HCT116 (cell line): ENCODE results near the gene GUCA2A. TPM values are rescaled to one million over a fixed set of nuclear protein-coding genes. Genes with fewer than 3 reads are reported as not detected.
A peak's percentile ranks its signal among the peaks of the same experiment; 100 is the strongest.

Source experiments
- ATAC-seq: fragments of 200-7000 bp; cut with Tn5 transposase; 2 replicates; pipeline ENCODE4 v1.9.1; 2020; ENCODE audit warnings: mild to moderate bottlenecking, moderate library complexity
- BruUV-seq: library from RNA; stranded (reverse); fragments of 400-500 nt; replicated peaks from 2 replicates; lab custom pipeline; 2021; lab: Mats Ljungman, UMichigan
- CTCF ChIA-PET: fragments of 300-600 bp; sonication (Branson Sonifier 250); formaldehyde crosslinking; loops from one replicate; lab custom pipeline; 2021; ENCODE audit warnings: antibody characterized with exemption; lab: Charles Lee
- POLR2A ChIA-PET: fragments of 300-600, 350-600 bp; sonication (Branson Sonifier 250); formaldehyde crosslinking; loops from one replicate; lab custom pipeline; 2021; ENCODE audit warnings: antibody characterized with exemption; lab: Charles Lee
- RAD21 ChIA-PET, 2 experiments: fragments of 300-600 bp; sonication (Branson Sonifier 250); formaldehyde crosslinking; loops; one replicate each; lab custom pipeline; 2023; ENCODE audit warnings: low total read pairs in 2 of 2; ENCODE audit not compliant: uncharacterized antibody in 2 of 2, unreplicated experiment in 2 of 2, low non-redundant PET in 1 of 2; lab: Charles Lee
- DNase-seq: peaks from one replicate; pipeline ENCODE4 v3.0.0-alpha.2; 2010; ENCODE audit warnings: low read depth, low spot score
- H2AFZ ChIP-seq: fragments of 200-600 bp; shearing (Covaris generic), sonication (generic); 2 replicates; pipeline ENCODE4 v1.6.1; 2017; ENCODE audit warnings: low read depth, mixed run types, mixed read lengths, antibody characterized with exemption, low read length; ENCODE audit not compliant: poor library complexity, severe bottlenecking
- H3K27ac ChIP-seq: 2 replicates; pipeline ENCODE4 v1.5.1; 2012; ENCODE audit warnings: low read depth, low read length
- H3K27me3 ChIP-seq: fragments of 200-600 bp; sonication (generic); 2 replicates; pipeline ENCODE4 v1.6.1; 2016; ENCODE audit warnings: mixed run types, low read length, mixed read lengths; ENCODE audit not compliant: insufficient read depth
- H3K36me3 ChIP-seq, 2 experiments: fragments of 200-500 bp in 1 of 2; fragments of 200-600 bp in 1 of 2; sonication (Bioruptor generic) in 1 of 2; sonication (generic) in 1 of 2; 2 replicates each; pipeline versions ENCODE4 v1.5.1 to v1.6.1; 2014 to 2016; ENCODE audit warnings: low read length in 2 of 2, inconsistent platforms in 1 of 2, mixed read lengths in 1 of 2, mixed run types in 1 of 2; ENCODE audit not compliant: insufficient read depth in 2 of 2, control insufficient read depth in 1 of 2
- H3K4me1 ChIP-seq, 2 experiments: fragments of 200-600 bp in 1 of 2; sonication (generic) in 1 of 2; 2 replicates each; pipeline versions ENCODE4 v1.5.1 to v1.6.1; 2012 to 2017; ENCODE audit warnings: low read length in 2 of 2, inconsistent platforms in 1 of 2, mild to moderate bottlenecking in 1 of 2, mixed read lengths in 1 of 2, mixed run types in 1 of 2, moderate library complexity in 1 of 2; ENCODE audit not compliant: insufficient read depth in 2 of 2, control insufficient read depth in 1 of 2
- H3K4me2 ChIP-seq: fragments of 200-600 bp; sonication (generic); 2 replicates; pipeline ENCODE4 v1.6.1; 2017; ENCODE audit warnings: mixed run types, low read length, mixed read lengths
- H3K4me3 ChIP-seq, 2 experiments: fragments of 200-600 bp in 1 of 2; sonication (generic) in 1 of 2; replicated peaks in 1 of 2; 2 replicates each; pipeline ENCODE4 v1.5.1; 2011 to 2016; ENCODE audit warnings: low read length in 2 of 2, control low read depth in 1 of 2, low read depth in 1 of 2, mild to moderate bottlenecking in 1 of 2, mixed read lengths in 1 of 2, mixed run types in 1 of 2
- H3K79me2 ChIP-seq: fragments of 200-600 bp; sonication (generic); 2 replicates; pipeline ENCODE4 v1.6.1; 2017; ENCODE audit warnings: mild to moderate bottlenecking, mixed run types, low read length, moderate library complexity, mixed read lengths; ENCODE audit not compliant: insufficient read depth
- H3K9ac ChIP-seq: fragments of 200-600 bp; sonication (generic); 2 replicates; pipeline ENCODE4 v1.6.1; 2016; ENCODE audit warnings: low read length, mixed read lengths
- H3K9me2 ChIP-seq: fragments of 200-600 bp; sonication (generic), shearing (Covaris generic); 2 replicates; pipeline ENCODE4 v1.6.1; 2017; ENCODE audit warnings: mixed run types, mild to moderate bottlenecking, moderate library complexity; ENCODE audit not compliant: insufficient read depth
- H3K9me3 ChIP-seq, 2 experiments: fragments of 200-500 bp in 1 of 2; fragments of 200-600 bp in 1 of 2; sonication (Bioruptor generic) in 1 of 2; sonication (generic) in 1 of 2; 2 replicates each; pipeline ENCODE4 v1.6.1; 2014 to 2017; ENCODE audit warnings: low read length in 2 of 2, mixed read lengths in 2 of 2, inconsistent platforms in 1 of 2, low read depth in 1 of 2, mild to moderate bottlenecking in 1 of 2, mixed run types in 1 of 2, moderate library complexity in 1 of 2; ENCODE audit not compliant: control insufficient read depth in 1 of 2, insufficient read depth in 1 of 2
- H4K20me1 ChIP-seq: fragments of 200-600 bp; sonication (generic), shearing (Covaris generic); 2 replicates; pipeline ENCODE4 v1.6.1; 2017; ENCODE audit warnings: mixed run types, mild to moderate bottlenecking, moderate library complexity; ENCODE audit not compliant: insufficient read depth
- CEBPB ChIP-seq: IDR thresholded peaks from 2 replicates; pipeline ENCODE4 v1.6.1; 2012; ENCODE audit warnings: low read depth
- EZH2 ChIP-seq: fragments of 200-600 bp; sonication (generic); IDR thresholded peaks from 2 replicates; pipeline ENCODE4 v1.6.1; 2017; ENCODE audit warnings: antibody characterized with exemption, mixed run types
- EZH2phosphoT487 ChIP-seq: fragments of 200-600 bp; IDR thresholded peaks from 2 replicates; pipeline ENCODE4 v1.6.1; 2018; ENCODE audit warnings: antibody characterized with exemption, borderline replicate concordance
- RAD21 ChIP-seq: IDR thresholded peaks from 2 replicates; pipeline ENCODE4 v1.6.1; 2012; ENCODE audit warnings: low read depth, mild to moderate bottlenecking
- SRF ChIP-seq: IDR thresholded peaks from 2 replicates; pipeline ENCODE4 v1.6.1; 2012; ENCODE audit warnings: low read depth
- intact Hi-C: fragments of 100-400 bp; cut with micrococcal nuclease; formaldehyde crosslinking; loops from 2 replicates; pipeline ENCODE4 v1.10.0; 2022
- total RNA-seq: library from RNA; stranded (reverse); gene quantifications from one replicate; pipeline ENCODE4 v1.2.1, GENCODE V29; 2021; ENCODE audit not compliant: unreplicated experiment
- TF ChIP-seq, protein P1 (sequence below), 3 experiments: fragments of 200-600 bp in 1 of 3; sonication (generic) in 1 of 3; IDR thresholded peaks in 2 of 3; conservative IDR thresholded peaks in 1 of 3; 2 replicates each; pipeline ENCODE4 v1.5.1; 2012 to 2017; ENCODE audit warnings: low read depth in 2 of 3, low read length in 2 of 3, antibody characterized with exemption in 1 of 3, borderline replicate concordance in 1 of 3, control low read depth in 1 of 3, mild to moderate bottlenecking in 1 of 3, mixed read lengths in 1 of 3, mixed run types in 1 of 3, moderate library complexity in 1 of 3; ENCODE audit not compliant: insufficient read depth in 1 of 3
- TF ChIP-seq, protein P2 (sequence below): IDR thresholded peaks from 2 replicates; pipeline ENCODE4 v1.6.1; 2011; ENCODE audit warnings: mild to moderate bottlenecking, low read length, moderate library complexity; ENCODE audit not compliant: insufficient replicate concordance; ENCODE audit errors: extremely low read depth
- TF ChIP-seq, protein P3 (sequence below): IDR thresholded peaks from 2 replicates; pipeline ENCODE4 v1.6.1; 2012; ENCODE audit warnings: low read depth

The GUCA2A gene
- total RNA-seq, 1 experiment from 2014 or later, result not detected

DNA sequence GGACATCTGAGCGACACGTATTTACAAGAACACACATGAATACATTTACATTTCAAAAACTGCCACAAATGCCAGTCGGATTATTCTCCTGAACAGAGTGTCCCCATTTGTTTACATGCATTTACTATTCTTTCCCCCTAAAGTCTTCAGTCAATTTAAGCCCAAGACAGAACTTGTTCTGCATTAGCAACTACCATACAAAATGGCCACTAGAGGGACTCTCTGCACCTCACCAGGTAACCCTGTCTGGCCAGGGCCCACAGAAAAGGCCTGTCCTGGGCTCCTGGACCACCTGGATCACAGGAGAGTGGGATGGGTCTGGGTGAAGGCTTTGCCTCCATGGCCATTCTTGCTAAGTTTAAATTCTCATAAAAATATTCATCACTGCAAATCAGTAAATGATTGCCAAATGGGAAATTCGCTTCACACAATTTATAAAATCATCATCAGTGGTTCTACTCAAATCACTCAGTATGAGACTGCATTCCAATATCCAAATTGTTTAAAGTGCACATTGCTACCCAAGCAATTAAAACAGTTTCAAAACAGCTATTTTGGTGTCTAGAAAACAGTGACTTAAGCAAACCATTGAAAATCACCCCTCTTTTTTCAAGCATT, 12.5 kb upstream of the GUCA2A start:
- Histone ChIP-seq H3K36me3 (peaks cover 0 to 10% of the 10 kb centered on the region in 2 experiments; a peak in 1 of 4 replicates), H3K4me2 (no peak overlapping the region), H2AFZ (no peak overlapping the region), H3K27ac (no peak overlapping the region), H3K9ac (no peak overlapping the region), H3K9me2 (no peaks in the 10 kb centered on the region), H3K9me3 (no peaks in the 10 kb centered on the region), H3K4me1 (peaks cover 0 to 12% of the 10 kb centered on the region in 2 experiments), H3K27me3 (no peaks in the 10 kb centered on the region), H4K20me1 (0 out of 2 replicates have a peak, but pooled peaks cover 5% of the 10 kb centered on the region)
- ATAC-seq (peak; percentile 73), DNase-seq (no peak)
- BruUV-seq, result TSS peak; percentile 5
- ChIA-PET CTCF (no interaction called here), POLR2A (no interaction called here)
- TF ChIP-seq RAD21, result peak; percentile 78
- TF ChIP-seq, protein P1, sequence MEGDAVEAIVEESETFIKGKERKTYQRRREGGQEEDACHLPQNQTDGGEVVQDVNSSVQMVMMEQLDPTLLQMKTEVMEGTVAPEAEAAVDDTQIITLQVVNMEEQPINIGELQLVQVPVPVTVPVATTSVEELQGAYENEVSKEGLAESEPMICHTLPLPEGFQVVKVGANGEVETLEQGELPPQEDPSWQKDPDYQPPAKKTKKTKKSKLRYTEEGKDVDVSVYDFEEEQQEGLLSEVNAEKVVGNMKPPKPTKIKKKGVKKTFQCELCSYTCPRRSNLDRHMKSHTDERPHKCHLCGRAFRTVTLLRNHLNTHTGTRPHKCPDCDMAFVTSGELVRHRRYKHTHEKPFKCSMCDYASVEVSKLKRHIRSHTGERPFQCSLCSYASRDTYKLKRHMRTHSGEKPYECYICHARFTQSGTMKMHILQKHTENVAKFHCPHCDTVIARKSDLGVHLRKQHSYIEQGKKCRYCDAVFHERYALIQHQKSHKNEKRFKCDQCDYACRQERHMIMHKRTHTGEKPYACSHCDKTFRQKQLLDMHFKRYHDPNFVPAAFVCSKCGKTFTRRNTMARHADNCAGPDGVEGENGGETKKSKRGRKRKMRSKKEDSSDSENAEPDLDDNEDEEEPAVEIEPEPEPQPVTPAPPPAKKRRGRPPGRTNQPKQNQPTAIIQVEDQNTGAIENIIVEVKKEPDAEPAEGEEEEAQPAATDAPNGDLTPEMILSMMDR (IDR thresholded peaks at IDR 0.05 in 2 of 3, conservative IDR thresholded peaks at IDR 0.05 in 1 of 3; ENCODE audit: borderline replicate concordance in 1 of 3, insufficient read depth in 1 of 3, low read depth in 2 of 3, low read length in 2 of 3), result peak; percentile 65 to 91 (median 89); a peak in 5 of 6 replicates
- TF ChIP-seq SRF, result no peak
- TF ChIP-seq, all 23 proteins: peak for 2
- Histone ChIP-seq H3K4me3 (no peak overlapping the region), H3K79me2 (no peaks in the 10 kb centered on the region)
- intact Hi-C loops, result loop anchor here (10.0 kb wide), 2 partner anchors 558 to 912 kb away; no protein-coding TSS in a partner anchor
- RAD21 ChIA-PET, result no interaction called here

DNA sequence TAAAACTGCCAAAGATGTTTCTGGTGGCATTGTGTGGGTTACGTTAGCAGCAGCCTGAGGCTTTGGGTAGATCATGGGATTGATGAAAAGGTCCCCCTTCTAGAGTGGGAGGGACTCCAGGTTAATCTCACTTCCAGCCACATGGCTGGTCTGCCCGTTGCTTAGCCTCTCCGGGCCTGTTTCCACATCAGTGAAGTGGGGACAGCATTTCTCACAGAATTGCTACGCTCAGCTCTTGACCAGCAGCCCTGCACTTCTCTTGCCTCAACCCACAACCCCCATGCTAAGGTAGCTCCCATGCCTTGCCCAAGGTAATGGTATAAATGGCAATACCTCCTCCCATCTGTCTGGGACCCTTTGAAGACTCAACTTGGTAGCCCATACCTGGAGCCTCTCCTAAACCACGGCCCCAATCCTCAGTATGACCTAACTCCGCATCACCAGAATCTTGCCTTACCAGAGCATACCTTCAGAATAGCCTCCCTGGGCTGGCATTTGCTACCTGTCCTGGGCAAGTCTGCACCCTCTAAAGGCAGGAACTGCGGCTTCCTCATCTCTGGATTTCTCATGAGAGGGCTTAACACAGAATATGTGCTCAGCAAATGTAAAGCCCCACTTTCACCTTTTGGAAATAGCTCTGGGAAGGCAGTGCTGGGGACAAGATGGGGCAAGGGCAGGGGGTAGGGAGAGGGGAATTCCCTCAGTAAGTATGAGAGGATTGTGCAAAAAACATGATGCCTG, 10.9 kb upstream of the GUCA2A start:
- no peak overlapping the region for H3K9ac ChIP-seq
- no TSS peak for BruUV-seq
- no peak overlapping the region for H3K27ac ChIP-seq
- no peak overlapping the region for H2AFZ ChIP-seq
- peaks cover 0 to 10% of the 10 kb centered on the region in 2 experiments; a peak in 1 of 4 replicates for H3K36me3 ChIP-seq
- no peaks in the 10 kb centered on the region for H3K79me2 ChIP-seq
- H4K20me1 ChIP-seq, result 0 out of 2 replicates have a peak, but pooled peaks cover 5% of the 10 kb centered on the region
- ChIA-PET RAD21 (interaction anchor here in 1 of 2 experiments (0.6 kb wide), 1 partner anchor 363 kb away, joined by 7 read pairs; no protein-coding TSS in a partner anchor), POLR2A (no interaction called here), CTCF (interaction anchor here (0.5 kb wide), 1 partner anchor 341 kb away, joined by 3 read pairs; no protein-coding TSS in a partner anchor)
- H3K9me3 ChIP-seq, result no peaks in the 10 kb centered on the region
- H3K4me3 ChIP-seq, result no peak overlapping the region
- ATAC-seq, result no peak
- H3K4me2 ChIP-seq, result no peak overlapping the region
- no peaks in the 10 kb centered on the region for H3K27me3 ChIP-seq
- H3K9me2 ChIP-seq, result no peaks in the 10 kb centered on the region
- intact Hi-C loops, result loop anchor here (10.0 kb wide), 2 partner anchors 559 to 911 kb away; no protein-coding TSS in a partner anchor
- DNase-seq, result no peak
- peaks cover 4 to 12% of the 10 kb centered on the region in 2 experiments for H3K4me1 ChIP-seq
- TF ChIP-seq EZH2phosphoT487 (no peak), CEBPB (no peak), SRF (no peak), EZH2 (no peak)
- TF ChIP-seq, protein P2, sequence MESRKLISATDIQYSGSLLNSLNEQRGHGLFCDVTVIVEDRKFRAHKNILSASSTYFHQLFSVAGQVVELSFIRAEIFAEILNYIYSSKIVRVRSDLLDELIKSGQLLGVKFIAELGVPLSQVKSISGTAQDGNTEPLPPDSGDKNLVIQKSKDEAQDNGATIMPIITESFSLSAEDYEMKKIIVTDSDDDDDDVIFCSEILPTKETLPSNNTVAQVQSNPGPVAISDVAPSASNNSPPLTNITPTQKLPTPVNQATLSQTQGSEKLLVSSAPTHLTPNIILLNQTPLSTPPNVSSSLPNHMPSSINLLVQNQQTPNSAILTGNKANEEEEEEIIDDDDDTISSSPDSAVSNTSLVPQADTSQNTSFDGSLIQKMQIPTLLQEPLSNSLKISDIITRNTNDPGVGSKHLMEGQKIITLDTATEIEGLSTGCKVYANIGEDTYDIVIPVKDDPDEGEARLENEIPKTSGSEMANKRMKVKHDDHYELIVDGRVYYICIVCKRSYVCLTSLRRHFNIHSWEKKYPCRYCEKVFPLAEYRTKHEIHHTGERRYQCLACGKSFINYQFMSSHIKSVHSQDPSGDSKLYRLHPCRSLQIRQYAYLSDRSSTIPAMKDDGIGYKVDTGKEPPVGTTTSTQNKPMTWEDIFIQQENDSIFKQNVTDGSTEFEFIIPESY, result no peak
- TF ChIP-seq, protein P3, sequence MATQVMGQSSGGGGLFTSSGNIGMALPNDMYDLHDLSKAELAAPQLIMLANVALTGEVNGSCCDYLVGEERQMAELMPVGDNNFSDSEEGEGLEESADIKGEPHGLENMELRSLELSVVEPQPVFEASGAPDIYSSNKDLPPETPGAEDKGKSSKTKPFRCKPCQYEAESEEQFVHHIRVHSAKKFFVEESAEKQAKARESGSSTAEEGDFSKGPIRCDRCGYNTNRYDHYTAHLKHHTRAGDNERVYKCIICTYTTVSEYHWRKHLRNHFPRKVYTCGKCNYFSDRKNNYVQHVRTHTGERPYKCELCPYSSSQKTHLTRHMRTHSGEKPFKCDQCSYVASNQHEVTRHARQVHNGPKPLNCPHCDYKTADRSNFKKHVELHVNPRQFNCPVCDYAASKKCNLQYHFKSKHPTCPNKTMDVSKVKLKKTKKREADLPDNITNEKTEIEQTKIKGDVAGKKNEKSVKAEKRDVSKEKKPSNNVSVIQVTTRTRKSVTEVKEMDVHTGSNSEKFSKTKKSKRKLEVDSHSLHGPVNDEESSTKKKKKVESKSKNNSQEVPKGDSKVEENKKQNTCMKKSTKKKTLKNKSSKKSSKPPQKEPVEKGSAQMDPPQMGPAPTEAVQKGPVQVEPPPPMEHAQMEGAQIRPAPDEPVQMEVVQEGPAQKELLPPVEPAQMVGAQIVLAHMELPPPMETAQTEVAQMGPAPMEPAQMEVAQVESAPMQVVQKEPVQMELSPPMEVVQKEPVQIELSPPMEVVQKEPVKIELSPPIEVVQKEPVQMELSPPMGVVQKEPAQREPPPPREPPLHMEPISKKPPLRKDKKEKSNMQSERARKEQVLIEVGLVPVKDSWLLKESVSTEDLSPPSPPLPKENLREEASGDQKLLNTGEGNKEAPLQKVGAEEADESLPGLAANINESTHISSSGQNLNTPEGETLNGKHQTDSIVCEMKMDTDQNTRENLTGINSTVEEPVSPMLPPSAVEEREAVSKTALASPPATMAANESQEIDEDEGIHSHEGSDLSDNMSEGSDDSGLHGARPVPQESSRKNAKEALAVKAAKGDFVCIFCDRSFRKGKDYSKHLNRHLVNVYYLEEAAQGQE, result no peak
